ENCODE data around the gene ZNF619. TPM values are rescaled to one million over a fixed set of nuclear protein-coding genes. Genes with fewer than 3 reads are reported as not detected.

The ZNF619 gene
- total and polyA plus RNA-seq, 8 donors, result 0.76 to 7.1 (median 3.6) TPM

GRCh38 chr3:40505599-40506462 is 28.9 kb downstream of the ZNF619 start, which contains the start of gene ZNF620:
Gene ZNF620 (plus strand): TSS chr3:40506039. CDS start chr3:40506353, 314 bp downstream.
- 1 to 2% methylated on average over 44 of the region's 44 CpGs for WGBS, 2 donors
- TF ChIP-seq, protein P1, sequence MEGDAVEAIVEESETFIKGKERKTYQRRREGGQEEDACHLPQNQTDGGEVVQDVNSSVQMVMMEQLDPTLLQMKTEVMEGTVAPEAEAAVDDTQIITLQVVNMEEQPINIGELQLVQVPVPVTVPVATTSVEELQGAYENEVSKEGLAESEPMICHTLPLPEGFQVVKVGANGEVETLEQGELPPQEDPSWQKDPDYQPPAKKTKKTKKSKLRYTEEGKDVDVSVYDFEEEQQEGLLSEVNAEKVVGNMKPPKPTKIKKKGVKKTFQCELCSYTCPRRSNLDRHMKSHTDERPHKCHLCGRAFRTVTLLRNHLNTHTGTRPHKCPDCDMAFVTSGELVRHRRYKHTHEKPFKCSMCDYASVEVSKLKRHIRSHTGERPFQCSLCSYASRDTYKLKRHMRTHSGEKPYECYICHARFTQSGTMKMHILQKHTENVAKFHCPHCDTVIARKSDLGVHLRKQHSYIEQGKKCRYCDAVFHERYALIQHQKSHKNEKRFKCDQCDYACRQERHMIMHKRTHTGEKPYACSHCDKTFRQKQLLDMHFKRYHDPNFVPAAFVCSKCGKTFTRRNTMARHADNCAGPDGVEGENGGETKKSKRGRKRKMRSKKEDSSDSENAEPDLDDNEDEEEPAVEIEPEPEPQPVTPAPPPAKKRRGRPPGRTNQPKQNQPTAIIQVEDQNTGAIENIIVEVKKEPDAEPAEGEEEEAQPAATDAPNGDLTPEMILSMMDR (IDR thresholded peaks at IDR 0.05), result peak in 1 of 4 donors; percentile 7
- DNase-seq (peak; percentile 85 to 94 (median 88)), ATAC-seq (peak; percentile 92 to 97 (median 95)), FAIRE-seq (no peak)
- intact Hi-C loops (cut with DNase I), result no loop called here
- H3K4me1 ChIP-seq, result peaks cover 4 to 13% (median 8%) of the 10 kb centered on the region in 3 donors
- H3K36me3 ChIP-seq, result no peaks in the 10 kb centered on the region
- H3K9me3 ChIP-seq, result no peaks in the 10 kb centered on the region
- peak within 1 kb of the TSS; percentile 68 to 91 (median 84) for H3K27ac ChIP-seq
- H3K4me3 ChIP-seq, result peak within 1 kb of the TSS; percentile 20 to 64 (median 50)
- no peaks in the 10 kb centered on the region for H3K27me3 ChIP-seq

GRCh38 chr3:40511031-40511718 is 34.3 kb downstream of the ZNF619 start:
- Histone ChIP-seq H3K4me3 (no peak overlapping the region), H3K4me1 (peaks cover 0 to 6% (median 0%) of the 10 kb centered on the region in 3 donors), H3K9me3 (no peaks in the 10 kb centered on the region), H3K27ac (no peak overlapping the region), H3K36me3 (peaks cover 0 to 15% (median 2%) of the 10 kb centered on the region in 3 donors), H3K27me3 (no peaks in the 10 kb centered on the region)
- DNase-seq (no peak), ATAC-seq (no peak), FAIRE-seq (no peak)
- WGBS, 2 donors, result 100% methylated on average over 1 of the region's 1 CpG
- intact Hi-C loops (cut with DNase I), result no loop called here
- TF ChIP-seq, protein P1 (IDR thresholded peaks at IDR 0.05), result no peak

DNA sequence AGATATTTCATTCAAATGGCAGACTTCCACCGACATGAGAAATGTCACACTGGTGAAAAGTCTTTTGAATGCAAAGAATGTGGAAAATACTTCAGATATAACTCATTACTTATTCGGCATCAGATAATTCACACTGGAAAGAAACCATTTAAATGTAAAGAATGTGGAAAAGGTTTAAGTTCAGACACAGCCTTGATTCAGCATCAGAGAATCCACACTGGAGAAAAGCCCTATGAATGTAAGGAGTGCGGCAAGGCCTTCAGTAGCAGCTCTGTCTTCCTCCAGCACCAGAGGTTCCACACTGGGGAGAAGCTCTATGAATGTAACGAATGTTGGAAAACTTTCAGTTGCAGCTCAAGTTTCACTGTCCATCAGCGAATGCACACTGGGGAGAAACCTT is 39.3 kb downstream of the ZNF619 start:
- no peak for FAIRE-seq
- no peak for DNase-seq
- WGBS, 2 donors, result 89 to 92% methylated on average over 5 of the region's 5 CpGs
- no peaks in the 10 kb centered on the region for H3K9me3 ChIP-seq
- TF ChIP-seq, protein P1 (IDR thresholded peaks at IDR 0.05), result no peak
- no peaks in the 10 kb centered on the region for H3K27me3 ChIP-seq
- H3K4me1 ChIP-seq, result no peaks in the 10 kb centered on the region
- no peak overlapping the region for H3K4me3 ChIP-seq
- peaks cover 0 to 21% (median 4%) of the 10 kb centered on the region in 3 donors for H3K36me3 ChIP-seq
- no peak overlapping the region for H3K27ac ChIP-seq
- intact Hi-C loops (cut with DNase I), result no loop called here
- ATAC-seq, result no peak

GRCh38 chr3:40518067-40518466 is 41.1 kb downstream of the ZNF619 start:
- TF ChIP-seq, protein P1 (IDR thresholded peaks at IDR 0.05), result no peak
- ATAC-seq (peak in 3 of 4 donors; percentile 45 to 69 (median 61)), DNase-seq (no peak), FAIRE-seq (no peak)
- H3K27ac ChIP-seq, result no peak overlapping the region
- H3K9me3 ChIP-seq, result no peaks in the 10 kb centered on the region
- no peaks in the 10 kb centered on the region for H3K27me3 ChIP-seq
- H3K4me1 ChIP-seq, result no peaks in the 10 kb centered on the region
- H3K36me3 ChIP-seq, result peaks cover 0 to 21% (median 4%) of the 10 kb centered on the region in 3 donors
- intact Hi-C loops (cut with DNase I), result no loop called here
- no peak overlapping the region for H3K4me3 ChIP-seq
- WGBS, 2 donors, result 64 to 71% methylated on average over 1 of the region's 1 CpG

All from pancreas (tissue), 10 donors.